K562 (cell line): ENCODE data around the gene CD72. TPM values are rescaled to one million over a fixed set of nuclear protein-coding genes. Genes with fewer than 3 reads are reported as not detected.

Source experiments
- DMBX1 ChIP-seq: fragments of 250-450 bp; sonication (Bioruptor Pico); IDR thresholded peaks from 2 replicates; pipeline ENCODE4 v1.8.0; 2022; ENCODE audit warnings: inconsistent platforms, mild to moderate bottlenecking, moderate library complexity, borderline replicate concordance
- EP400 ChIP-seq: fragments of 450-650 bp; IDR thresholded peaks from 2 replicates; pipeline ENCODE4 v1.6.1; 2017; ENCODE audit warnings: antibody characterized with exemption, mild to moderate bottlenecking, moderate library complexity
- ETV1 ChIP-seq: fragments of 450-650 bp; conservative IDR thresholded peaks from 2 replicates; pipeline ENCODE4 v1.6.1; 2016; ENCODE audit warnings: missing genetic modification characterization, control low read depth, low read depth, missing compliant biosample characterization
- FOXA1 ChIP-seq: fragments of 450-650 bp; IDR thresholded peaks from 2 replicates; pipeline ENCODE4 v1.6.1; 2016; ENCODE audit warnings: mild to moderate bottlenecking, borderline replicate concordance
- FOXJ2 ChIP-seq: fragments of 200-800 bp; sonication (Bioruptor generic); IDR thresholded peaks from 2 replicates; pipeline ENCODE4 v1.6.1; 2016; ENCODE audit warnings: missing genetic modification characterization, missing compliant biosample characterization
- HDAC8 ChIP-seq: fragments of 450-650 bp; IDR thresholded peaks from 2 replicates; pipeline ENCODE4 v1.6.1; 2016; ENCODE audit warnings: mild to moderate bottlenecking, missing genetic modification characterization, moderate library complexity, missing compliant biosample characterization
- JUN ChIP-seq, 2 experiments: sonication (generic) in 1 of 2; formaldehyde crosslinking in 1 of 2; IDR thresholded peaks; 2 replicates each; pipeline versions ENCODE4 v1.6.1 to v1.8.0; 2012 to 2022; ENCODE audit warnings: borderline replicate concordance in 2 of 2, mild to moderate bottlenecking in 2 of 2, improper control_type of control experiment in 1 of 2, low read depth in 1 of 2, low read length in 1 of 2, missing genetic modification reagents in 1 of 2
- KDM4B ChIP-seq, 2 experiments: fragments of 450-650 bp in 1 of 2; sonication (generic) in 1 of 2; IDR thresholded peaks; 2 replicates each; pipeline ENCODE4 v1.6.1; 2016 to 2017; ENCODE audit warnings: borderline replicate concordance in 2 of 2, antibody characterized with exemption in 1 of 2, low read depth in 1 of 2, mild to moderate bottlenecking in 1 of 2
- L3MBTL2 ChIP-seq: fragments of 450-650 bp; IDR thresholded peaks from 2 replicates; pipeline ENCODE4 v1.6.1; 2016; ENCODE audit warnings: mild to moderate bottlenecking, moderate library complexity
- MEF2D ChIP-seq: conservative IDR thresholded peaks from 2 replicates; pipeline ENCODE4 v1.6.1; 2016; ENCODE audit warnings: low read depth, missing genetic modification characterization, missing compliant biosample characterization
- POLR2A ChIP-seq: fragments of 450-650 bp; conservative IDR thresholded peaks from 2 replicates; pipeline ENCODE4 v1.6.1; 2016
- POLR2B ChIP-seq: fragments of 450-650 bp; IDR thresholded peaks from 2 replicates; pipeline ENCODE4 v1.6.1; 2018; ENCODE audit warnings: low read depth; ENCODE audit not compliant: partially characterized antibody
- REST ChIP-seq, 2 experiments: fragments of 450-650 bp; formaldehyde crosslinking in 1 of 2; IDR thresholded peaks; 2 replicates each; pipeline versions ENCODE4 v1.4.0 to v1.6.1; 2014 to 2020; ENCODE audit warnings: mild to moderate bottlenecking in 2 of 2, borderline replicate concordance in 1 of 2, low read depth in 1 of 2
- SMAD4 ChIP-seq: fragments of 250-450 bp; sonication (Bioruptor Pico); conservative IDR thresholded peaks from 2 replicates; pipeline ENCODE4 v1.8.0; 2021; ENCODE audit warnings: inconsistent platforms, mild to moderate bottlenecking, moderate library complexity
- SMARCE1 ChIP-seq: fragments of 450-650 bp; IDR thresholded peaks from 2 replicates; pipeline ENCODE4 v1.7.1; 2016; ENCODE audit warnings: mild to moderate bottlenecking
- TCFL5 ChIP-seq: fragments of 250-450 bp; sonication (Bioruptor Pico); conservative IDR thresholded peaks from 2 replicates; pipeline ENCODE4 v1.6.1; 2021; ENCODE audit warnings: mild to moderate bottlenecking, moderate library complexity, matching md5 sums
- ZNF274 ChIP-seq: IDR thresholded peaks from 2 replicates; pipeline ENCODE4 v1.6.1; 2011; ENCODE audit warnings: low read depth, mild to moderate bottlenecking, low read length, moderate library complexity, borderline replicate concordance
- ZNF512 ChIP-seq: IDR thresholded peaks from 2 replicates; pipeline ENCODE4 v1.6.1; 2016; ENCODE audit warnings: missing genetic modification characterization, missing compliant biosample characterization
- polyA plus RNA-seq, 8 experiments: library from polyadenylated mRNA; depleted of rRNA in 4 of 8; stranded (reverse) in 5 of 8; unstranded in 3 of 8; fragments of >200 nt; fragmentation: Nextera tagmentation in 2 of 8; fragmentation: Illumina TruSeq in 1 of 8; extraction: Ambion mirVana in 2 of 8; extraction: Trizol in 1 of 8; gene quantifications; 2 replicates each; pipeline versions ENCODE4 v1.2.1 to v1.2.3, GENCODE V29; 2011 to 2014; ENCODE audit warnings: inconsistent platforms in 1 of 8, missing spikeins in 1 of 8
- total RNA-seq, 7 experiments: library from RNA; depleted of rRNA in 6 of 7; stranded (reverse); fragments of >200 nt in 6 of 7; fragmentation: Illumina TruSeq in 2 of 7; extraction: Trizol in 2 of 7; gene quantifications; 2 replicates each; pipeline versions ENCODE4 v1.2.1 to v1.2.3, GENCODE V29; 2011 to 2021; ENCODE audit warnings: low replicate concordance in 1 of 7

CD72 gene
- total and polyA plus RNA-seq, 9 of the 15 experiments (the other 6 are each of a cell fraction or from before 2014, with no cell fraction given) = 0.11 to 0.78 (median 0.27) TPM; not detected in 1

- TF ChIP-seq ZNF512 (tag) = no peak
- peak; percentile 57 for TF ChIP-seq POLR2A
- no peak for TF ChIP-seq TCFL5 (CRISPR knock-in tag)
- peak; percentile 75 for TF ChIP-seq ETV1 (tag)
- TF ChIP-seq KDM4B (IDR thresholded peaks at IDR 0.05; ENCODE audit: borderline replicate concordance in 2 of 2, low read depth in 1 of 2) = no peak
- no peak for TF ChIP-seq HDAC8 (tag)
- TF ChIP-seq DMBX1 (CRISPR knock-in tag) = no peak
- TF ChIP-seq ZNF274 = no peak
- TF ChIP-seq SMARCE1 = no peak
- no peak for TF ChIP-seq FOXA1
- TF ChIP-seq MEF2D (tag) = no peak
- 0 out of 2 replicates have a peak, but pooled peaks have one; percentile 6 for TF ChIP-seq JUN (IDR thresholded peaks at IDR 0.05; ENCODE audit: borderline replicate concordance, low read depth, low read length)
- TF ChIP-seq JUN (CRISPR knock-in tag; IDR thresholded peaks at IDR 0.05; ENCODE audit: borderline replicate concordance) = no peak
- TF ChIP-seq POLR2B = peak; percentile 43
- peak; percentile 50; the same call in 1 of the 2 replicates for TF ChIP-seq SMAD4 (CRISPR knock-in tag)
- TF ChIP-seq L3MBTL2 = peak; percentile 69
- TF ChIP-seq FOXJ2 = 0 out of 2 replicates have a peak, but pooled peaks have one; percentile 23
- peak; percentile 41; the same call in 1 of the 2 replicates for TF ChIP-seq EP400
- TF ChIP-seq REST (IDR thresholded peaks at IDR 0.05; ENCODE audit: borderline replicate concordance) = peak; percentile 46; the same call in 1 of the 2 replicates
- no peak for TF ChIP-seq REST (CRISPR knock-in tag; IDR thresholded peaks at IDR 0.05; ENCODE audit: low read depth)
These were observed 28.5 kb upstream of the CD72 start (continued) for GRCh38 chr9:35646533-35647265.
